ENCODE results near the gene OR2T35. TPM values are rescaled to one million over a fixed set of nuclear protein-coding genes. Genes with fewer than 3 reads are reported as not detected.
"Not testable (repeated sequence)": the region's sequence is repeated elsewhere in the genome, so short reads cannot be mapped to it uniquely, and the experiment has no call there.

The OR2T35 gene
- total and polyA plus RNA-seq, 3 donors from 2014 or later = not detected

DNA sequence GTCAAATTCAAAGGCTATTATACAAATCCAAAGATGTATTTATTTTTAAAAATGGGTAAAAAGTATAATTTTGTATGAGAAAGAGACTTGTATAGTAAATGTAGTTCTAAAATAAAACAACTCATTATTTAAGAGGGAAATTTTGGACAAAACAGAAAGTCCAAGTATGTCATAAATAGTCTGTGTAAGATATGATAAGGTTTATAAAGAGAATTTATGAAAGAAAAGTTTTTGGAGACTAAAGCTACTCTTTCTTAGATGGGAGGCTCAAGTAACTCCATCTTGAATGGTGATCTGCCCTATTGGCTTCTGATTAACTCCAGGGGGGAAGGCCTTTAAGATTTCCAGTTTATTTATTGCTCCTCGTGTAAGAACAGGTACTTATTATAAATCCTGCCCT, 24.9 kb upstream of the OR2T35 start:
- no peaks in the 10 kb centered on the region for H3K36me3 ChIP-seq (ENCODE audit: low read depth, missing control alignments)
- TF ChIP-seq, protein P1, sequence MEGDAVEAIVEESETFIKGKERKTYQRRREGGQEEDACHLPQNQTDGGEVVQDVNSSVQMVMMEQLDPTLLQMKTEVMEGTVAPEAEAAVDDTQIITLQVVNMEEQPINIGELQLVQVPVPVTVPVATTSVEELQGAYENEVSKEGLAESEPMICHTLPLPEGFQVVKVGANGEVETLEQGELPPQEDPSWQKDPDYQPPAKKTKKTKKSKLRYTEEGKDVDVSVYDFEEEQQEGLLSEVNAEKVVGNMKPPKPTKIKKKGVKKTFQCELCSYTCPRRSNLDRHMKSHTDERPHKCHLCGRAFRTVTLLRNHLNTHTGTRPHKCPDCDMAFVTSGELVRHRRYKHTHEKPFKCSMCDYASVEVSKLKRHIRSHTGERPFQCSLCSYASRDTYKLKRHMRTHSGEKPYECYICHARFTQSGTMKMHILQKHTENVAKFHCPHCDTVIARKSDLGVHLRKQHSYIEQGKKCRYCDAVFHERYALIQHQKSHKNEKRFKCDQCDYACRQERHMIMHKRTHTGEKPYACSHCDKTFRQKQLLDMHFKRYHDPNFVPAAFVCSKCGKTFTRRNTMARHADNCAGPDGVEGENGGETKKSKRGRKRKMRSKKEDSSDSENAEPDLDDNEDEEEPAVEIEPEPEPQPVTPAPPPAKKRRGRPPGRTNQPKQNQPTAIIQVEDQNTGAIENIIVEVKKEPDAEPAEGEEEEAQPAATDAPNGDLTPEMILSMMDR (IDR thresholded peaks at IDR 0.05) = no peak
- TF ChIP-seq POLR2A (IDR thresholded peaks at IDR 0.05) = no peak
- no peaks in the 10 kb centered on the region for H3K27me3 ChIP-seq
- H3K4me3 ChIP-seq = no peak overlapping the region
- no peak for DNase-seq
- H3K27ac ChIP-seq = no peak overlapping the region
- 65 to 77% methylated on average over 1 of the region's 1 CpG for WGBS, 2 donors
- H3K4me1 ChIP-seq = no peaks in the 10 kb centered on the region
- H3K9me3 ChIP-seq = no peaks in the 10 kb centered on the region
- intact Hi-C loops (cut with DNase I; ENCODE audit: low total_unique reads) = no loop called here

DNA sequence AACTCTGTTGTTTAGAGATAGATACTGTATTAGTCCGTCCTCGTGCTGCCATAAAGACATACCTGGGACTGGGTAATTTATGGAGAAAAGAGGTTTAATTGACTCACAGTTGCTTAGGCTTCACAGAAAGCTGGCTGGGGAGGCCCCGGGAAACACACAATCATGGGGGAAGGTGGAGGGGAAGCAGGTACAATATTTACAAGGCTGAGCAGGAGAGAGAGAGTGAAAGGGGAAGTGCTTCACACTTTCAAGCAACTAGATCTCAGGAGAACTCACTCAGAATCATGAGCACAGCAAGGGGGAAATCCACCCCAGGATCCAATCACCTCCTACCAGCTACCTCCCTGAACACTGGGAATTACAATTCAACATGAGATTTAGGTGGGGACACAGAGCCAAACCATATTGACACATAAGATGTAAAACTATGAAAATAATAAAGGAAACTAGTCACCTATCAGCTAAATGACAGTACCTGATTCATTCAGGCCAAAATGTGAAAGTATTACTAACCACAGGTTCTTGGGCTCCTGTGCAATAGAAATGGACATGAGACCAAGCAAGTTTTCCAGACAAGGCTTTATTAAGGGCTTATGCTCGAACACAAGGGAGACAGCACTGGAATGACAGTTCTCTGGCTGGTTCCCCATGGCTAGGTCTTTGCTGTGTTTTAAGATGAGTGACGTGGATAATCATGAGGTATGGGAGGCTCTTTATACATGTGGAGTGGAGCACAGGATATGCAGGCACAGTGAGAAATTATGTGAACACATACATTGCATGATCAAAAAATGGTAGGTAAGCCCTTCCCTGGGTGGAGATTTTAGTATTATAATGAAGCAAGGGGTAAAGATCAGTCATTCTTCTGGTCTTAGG, 18.6 kb upstream of the OR2T35 start:
- H3K27me3 ChIP-seq; H3K27ac ChIP-seq; H3K4me1 ChIP-seq; H3K9me3 ChIP-seq; DNase-seq; intact Hi-C loops (cut with DNase I; ENCODE audit: low total_unique reads); H3K36me3 ChIP-seq (ENCODE audit: low read depth, missing control alignments); H3K4me3 ChIP-seq: not testable (repeated sequence)
- 69 to 71% methylated on average over 5 of the region's 5 CpGs for WGBS, 2 donors

DNA sequence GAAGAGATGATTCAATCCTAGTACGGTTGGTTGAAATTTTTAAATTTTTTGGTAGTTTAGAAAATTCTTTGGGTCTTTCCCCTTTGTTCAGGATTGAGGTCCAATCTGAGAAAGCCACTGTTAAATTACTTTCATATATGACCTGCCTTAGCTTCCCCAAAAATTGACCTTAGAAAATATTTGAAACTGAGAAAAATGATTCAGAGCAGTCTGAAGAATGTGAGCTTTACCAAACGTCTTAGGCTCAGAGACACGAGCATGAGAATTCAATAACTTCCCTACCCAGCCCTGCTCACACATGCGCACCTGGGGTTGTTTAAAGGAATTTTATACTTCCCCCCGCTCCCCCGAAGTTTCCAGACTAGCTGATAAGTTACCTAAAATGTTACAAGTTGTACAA, 11.7 kb upstream of the OR2T35 start:
- H3K4me1 ChIP-seq; H3K27ac ChIP-seq; H3K4me3 ChIP-seq; H3K27me3 ChIP-seq; DNase-seq; H3K9me3 ChIP-seq; H3K36me3 ChIP-seq (ENCODE audit: low read depth, missing control alignments); intact Hi-C loops (cut with DNase I; ENCODE audit: low total_unique reads): not testable (repeated sequence)
- WGBS, 2 donors = 37 to 49% methylated on average over 6 of the region's 6 CpGs

DNA sequence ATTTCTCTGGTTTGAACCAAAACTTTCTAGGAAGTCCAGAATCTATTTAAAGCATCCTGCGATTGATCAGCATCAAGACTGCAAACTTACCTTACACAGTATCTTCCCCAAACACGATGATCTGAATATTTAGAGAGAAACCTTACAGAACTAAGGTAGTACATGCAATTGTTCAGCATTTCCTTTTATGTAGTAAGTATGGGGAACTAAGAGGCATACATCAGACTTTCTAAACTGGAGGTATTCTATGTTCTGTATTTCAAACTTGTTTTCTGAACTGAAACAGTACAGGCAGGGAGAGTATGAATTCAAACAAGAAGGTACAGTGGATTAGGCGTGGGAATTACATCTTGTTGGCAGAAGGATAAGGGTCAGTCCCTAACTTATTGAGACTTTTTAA, 10.3 kb upstream of the OR2T35 start, which contains the start of gene OR2T27:
Gene OR2T27, minus strand, starts transcription at position 175 of the 400 bp plus-strand sequence. CDS start 4,644 bp downstream, outside the sequence.
- H3K27ac ChIP-seq; H3K36me3 ChIP-seq (ENCODE audit: low read depth, missing control alignments); intact Hi-C loops (cut with DNase I; ENCODE audit: low total_unique reads); DNase-seq; H3K9me3 ChIP-seq; H3K27me3 ChIP-seq; H3K4me3 ChIP-seq; H3K4me1 ChIP-seq: not testable (repeated sequence)
- no CpG with 5 or more reads among the region's 3 CpGs for WGBS, 2 donors

DNA sequence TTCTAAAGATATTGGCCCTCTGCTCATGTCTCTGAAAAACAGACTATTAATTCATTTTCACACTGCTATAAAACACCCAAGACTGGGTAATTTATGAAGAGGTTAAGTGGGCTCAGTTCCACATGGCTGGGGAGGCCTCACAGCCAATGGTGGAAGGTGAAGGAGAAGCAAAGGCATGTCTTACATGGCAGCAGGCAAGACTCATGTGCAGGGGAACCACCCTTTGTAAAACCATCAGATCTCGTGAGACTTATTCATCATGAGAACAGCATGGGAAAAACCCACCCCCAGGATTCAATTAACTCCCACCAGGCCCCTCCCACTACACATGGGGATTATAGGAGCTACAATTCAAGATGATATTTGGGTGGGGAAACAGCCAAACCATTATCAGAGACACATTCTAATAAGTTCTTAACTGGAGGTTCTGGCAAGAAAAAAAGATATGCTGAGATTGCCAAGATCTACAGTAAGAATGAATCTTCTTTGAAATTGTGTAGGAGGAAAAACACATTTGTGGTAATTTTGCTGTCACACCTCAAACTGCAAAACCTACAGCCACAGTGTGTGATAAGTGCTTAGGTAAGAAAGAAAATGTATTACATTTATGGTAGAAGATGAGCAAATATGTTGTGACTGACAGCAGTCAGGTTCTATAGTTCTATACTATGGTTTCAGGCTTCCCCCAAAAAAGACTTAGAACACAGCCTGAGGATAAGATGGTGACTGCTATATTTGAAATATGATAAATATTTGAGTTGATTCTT, 3.9 kb upstream of the OR2T35 start:
- H3K4me1 ChIP-seq; H3K36me3 ChIP-seq (ENCODE audit: low read depth, missing control alignments); H3K4me3 ChIP-seq; intact Hi-C loops (cut with DNase I; ENCODE audit: low total_unique reads); H3K27me3 ChIP-seq; H3K9me3 ChIP-seq; H3K27ac ChIP-seq; DNase-seq: not testable (repeated sequence)
- no CpG with 5 or more reads among the region's 1 CpG for WGBS, 2 donors

DNA sequence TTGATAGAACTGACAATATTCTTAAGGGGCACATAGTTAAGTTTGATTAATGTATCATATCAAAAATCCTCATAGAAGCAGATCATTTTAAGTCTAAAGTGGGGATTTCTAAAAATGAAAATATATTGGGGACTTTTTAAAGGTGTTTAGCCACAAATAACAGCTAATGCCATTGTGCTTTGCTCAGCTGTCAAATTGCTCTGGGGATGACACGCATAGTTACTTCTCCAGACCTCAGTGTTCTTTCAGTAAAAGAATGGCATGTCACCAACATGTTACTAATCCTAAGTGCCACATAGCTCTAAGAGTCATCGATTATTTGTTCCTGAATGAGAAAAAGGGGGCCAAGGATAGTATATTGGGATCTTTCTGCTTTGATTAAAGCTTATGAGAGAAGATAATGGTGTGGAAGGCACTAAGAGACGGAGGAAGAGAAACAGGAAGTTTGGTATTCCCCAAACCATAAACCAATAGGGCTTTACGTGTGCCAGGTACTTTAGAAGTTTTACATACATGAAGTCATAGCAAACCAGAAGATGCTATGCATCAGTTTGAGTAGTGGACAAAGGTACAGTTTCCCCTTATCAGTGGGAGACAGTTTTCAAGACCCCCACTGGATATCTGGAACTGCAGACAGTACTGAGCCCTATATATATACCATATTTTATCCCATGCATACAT, 2.0 kb downstream of the OR2T35 start:
- H3K9me3 ChIP-seq; H3K4me1 ChIP-seq; intact Hi-C loops (cut with DNase I; ENCODE audit: low total_unique reads); H3K27me3 ChIP-seq; H3K27ac ChIP-seq; DNase-seq; H3K4me3 ChIP-seq; H3K36me3 ChIP-seq (ENCODE audit: low read depth, missing control alignments): not testable (repeated sequence)
- WGBS, 2 donors = no CpG with 5 or more reads among the region's 4 CpGs

DNA sequence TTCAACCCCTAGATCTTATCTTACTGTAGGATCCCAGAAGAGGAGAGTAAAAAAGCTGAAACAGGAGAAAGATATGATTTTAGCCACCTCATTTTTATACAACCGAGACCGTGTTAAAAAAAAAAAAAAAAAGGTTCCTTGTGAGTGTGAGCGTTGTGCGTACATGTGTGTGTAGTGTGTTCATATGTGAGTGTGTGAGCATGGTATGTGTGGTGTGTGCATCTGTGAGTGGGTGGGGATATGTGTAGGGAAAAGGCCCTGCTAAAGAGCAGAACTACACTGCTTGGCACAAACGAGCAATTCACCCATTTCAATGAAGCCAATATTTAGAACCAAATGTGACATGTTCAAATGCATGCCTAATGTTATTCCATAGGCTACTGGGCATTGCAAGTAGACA, 3.5 kb downstream of the OR2T35 start:
- DNase-seq; intact Hi-C loops (cut with DNase I; ENCODE audit: low total_unique reads); H3K27me3 ChIP-seq; H3K27ac ChIP-seq; H3K9me3 ChIP-seq; H3K36me3 ChIP-seq (ENCODE audit: low read depth, missing control alignments); H3K4me1 ChIP-seq; H3K4me3 ChIP-seq: not testable (repeated sequence)
- WGBS, 2 donors = 64% methylated on average over 4 of the region's 5 CpGs; no CpG with 5 or more reads in 1 of the 2 donors

DNA sequence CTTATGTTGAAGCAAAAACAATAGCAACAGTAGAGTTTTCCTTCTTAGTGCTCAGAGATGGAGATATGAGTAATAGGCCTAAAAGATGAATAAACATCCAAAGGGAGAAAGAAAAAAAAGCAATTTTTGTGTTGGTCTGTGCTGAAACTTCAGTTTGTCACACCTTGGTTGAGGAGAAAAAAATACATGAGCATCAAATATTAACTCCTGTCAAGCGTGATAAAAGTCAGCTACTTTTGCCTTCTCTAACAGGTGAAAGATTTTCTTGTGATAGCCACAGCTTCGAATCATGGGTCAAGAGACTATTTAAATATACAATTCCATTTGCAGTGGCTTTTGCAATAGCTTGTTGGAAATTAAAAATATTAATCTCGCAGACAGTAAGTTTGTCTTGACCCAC, 4.2 kb downstream of the OR2T35 start:
- H3K27ac ChIP-seq; intact Hi-C loops (cut with DNase I; ENCODE audit: low total_unique reads); H3K36me3 ChIP-seq (ENCODE audit: low read depth, missing control alignments); H3K9me3 ChIP-seq; DNase-seq; H3K4me3 ChIP-seq; H3K27me3 ChIP-seq; H3K4me1 ChIP-seq: not testable (repeated sequence)
- WGBS, 2 donors = no CpG with 5 or more reads among the region's 3 CpGs

DNA sequence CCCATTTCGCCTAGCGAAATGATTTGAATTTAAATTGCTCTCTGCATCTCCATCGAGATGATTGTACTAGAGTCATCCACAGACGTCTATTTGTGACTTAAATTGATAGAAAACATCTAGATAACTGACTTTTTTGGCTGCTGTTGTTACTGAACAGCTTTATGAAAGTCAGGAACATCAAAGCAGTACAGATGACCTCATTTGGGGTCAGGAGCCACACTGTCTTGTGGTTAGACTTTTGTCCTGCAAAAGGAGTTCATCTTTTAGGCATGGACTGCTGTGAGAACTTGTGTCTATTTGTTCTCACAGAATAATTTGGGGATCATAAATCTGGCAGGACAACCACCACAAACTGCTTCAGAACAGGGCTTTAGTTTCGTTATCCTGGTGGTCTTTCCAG, 5.4 kb downstream of the OR2T35 start:
- WGBS, 2 donors = no CpG with 5 or more reads among the region's 5 CpGs
- H3K9me3 ChIP-seq; H3K27ac ChIP-seq; H3K27me3 ChIP-seq; DNase-seq; H3K4me3 ChIP-seq; H3K4me1 ChIP-seq; intact Hi-C loops (cut with DNase I; ENCODE audit: low total_unique reads); H3K36me3 ChIP-seq (ENCODE audit: low read depth, missing control alignments): not testable (repeated sequence)

DNA sequence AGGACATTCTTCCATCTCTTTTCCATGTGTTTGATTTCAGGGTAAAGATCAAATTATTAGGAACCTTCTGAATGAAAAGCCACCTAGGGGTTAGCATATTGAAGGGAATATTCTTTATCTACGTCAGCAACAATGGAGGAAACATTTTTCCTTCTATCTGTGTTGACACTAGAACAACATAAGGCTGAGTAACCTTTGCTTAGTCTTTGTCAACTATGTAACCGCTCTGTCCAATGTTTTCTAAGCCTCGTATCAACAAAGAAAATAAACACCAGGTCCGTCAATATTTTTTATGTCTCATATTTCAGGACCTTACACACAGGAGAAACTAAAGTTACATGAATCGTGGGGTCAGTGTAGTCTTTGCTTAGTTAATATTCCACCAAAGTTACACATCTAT, 8.5 kb downstream of the OR2T35 start:
- H3K4me3 ChIP-seq; H3K4me1 ChIP-seq; H3K27me3 ChIP-seq; H3K27ac ChIP-seq; DNase-seq; intact Hi-C loops (cut with DNase I; ENCODE audit: low total_unique reads); H3K9me3 ChIP-seq; H3K36me3 ChIP-seq (ENCODE audit: low read depth, missing control alignments): not testable (repeated sequence)
- 67 to 80% methylated on average over 1 of the region's 5 CpGs for WGBS, 2 donors

All from testis (tissue), 3 donors.